ENCODE data around the gene DAZAP1. TPM values are rescaled to one million over a fixed set of nuclear protein-coding genes. Genes with fewer than 3 reads are reported as not detected.

The DAZAP1 gene
- total RNA-seq, 2 donors from 2014 or later = 32.6 to 47.5 TPM

DNA sequence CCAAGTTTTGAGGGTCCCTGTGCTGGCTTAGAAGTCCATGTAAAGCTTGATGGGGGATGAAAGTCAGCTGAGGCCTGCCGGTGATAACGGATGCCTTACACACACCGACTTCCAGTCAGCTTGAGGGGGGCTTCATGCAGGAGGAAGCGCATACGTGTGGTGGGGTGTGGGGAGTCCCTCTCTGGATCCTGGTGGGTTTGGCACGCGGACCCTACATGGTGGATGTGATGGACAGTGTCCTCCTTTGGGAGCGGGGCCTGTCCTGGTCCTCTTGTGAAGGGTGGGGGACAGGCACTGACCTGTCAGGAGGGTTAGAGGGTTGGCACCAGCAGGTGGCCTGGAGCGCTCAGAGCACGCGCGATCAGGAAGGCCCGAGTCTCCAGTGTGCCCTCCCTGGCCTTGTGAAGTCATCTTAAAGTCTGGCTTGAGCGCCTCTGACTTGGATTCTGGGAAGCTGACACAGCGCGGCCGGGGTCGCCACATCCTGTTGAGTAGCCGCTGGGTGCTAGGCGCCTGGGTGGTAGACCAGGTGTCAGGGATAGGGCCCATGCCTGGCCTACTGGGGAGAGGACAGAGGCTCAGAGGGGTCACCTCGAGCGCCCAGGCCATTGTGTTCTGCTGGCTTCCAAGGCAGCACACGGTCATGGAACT lies 2.9 kb downstream of the DAZAP1 start:
- peak overlapping the region in 1 of 2 donors; percentile 100 for H3K4me3 ChIP-seq
- H3K9me3 ChIP-seq = no peaks in the 10 kb centered on the region
- TF ChIP-seq, protein P1, sequence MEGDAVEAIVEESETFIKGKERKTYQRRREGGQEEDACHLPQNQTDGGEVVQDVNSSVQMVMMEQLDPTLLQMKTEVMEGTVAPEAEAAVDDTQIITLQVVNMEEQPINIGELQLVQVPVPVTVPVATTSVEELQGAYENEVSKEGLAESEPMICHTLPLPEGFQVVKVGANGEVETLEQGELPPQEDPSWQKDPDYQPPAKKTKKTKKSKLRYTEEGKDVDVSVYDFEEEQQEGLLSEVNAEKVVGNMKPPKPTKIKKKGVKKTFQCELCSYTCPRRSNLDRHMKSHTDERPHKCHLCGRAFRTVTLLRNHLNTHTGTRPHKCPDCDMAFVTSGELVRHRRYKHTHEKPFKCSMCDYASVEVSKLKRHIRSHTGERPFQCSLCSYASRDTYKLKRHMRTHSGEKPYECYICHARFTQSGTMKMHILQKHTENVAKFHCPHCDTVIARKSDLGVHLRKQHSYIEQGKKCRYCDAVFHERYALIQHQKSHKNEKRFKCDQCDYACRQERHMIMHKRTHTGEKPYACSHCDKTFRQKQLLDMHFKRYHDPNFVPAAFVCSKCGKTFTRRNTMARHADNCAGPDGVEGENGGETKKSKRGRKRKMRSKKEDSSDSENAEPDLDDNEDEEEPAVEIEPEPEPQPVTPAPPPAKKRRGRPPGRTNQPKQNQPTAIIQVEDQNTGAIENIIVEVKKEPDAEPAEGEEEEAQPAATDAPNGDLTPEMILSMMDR (IDR thresholded peaks at IDR 0.05) = no peak
- H3K4me1 ChIP-seq = peaks cover 0 to 71% of the 10 kb centered on the region in 2 donors
- peaks cover 5% of the 10 kb centered on the region for H3K36me3 ChIP-seq
- no peak for DNase-seq (ENCODE audit: low spot score)
- H3K27ac ChIP-seq = peak overlapping the region; percentile 79 to 98
- no peaks in the 10 kb centered on the region for H3K27me3 ChIP-seq

DNA sequence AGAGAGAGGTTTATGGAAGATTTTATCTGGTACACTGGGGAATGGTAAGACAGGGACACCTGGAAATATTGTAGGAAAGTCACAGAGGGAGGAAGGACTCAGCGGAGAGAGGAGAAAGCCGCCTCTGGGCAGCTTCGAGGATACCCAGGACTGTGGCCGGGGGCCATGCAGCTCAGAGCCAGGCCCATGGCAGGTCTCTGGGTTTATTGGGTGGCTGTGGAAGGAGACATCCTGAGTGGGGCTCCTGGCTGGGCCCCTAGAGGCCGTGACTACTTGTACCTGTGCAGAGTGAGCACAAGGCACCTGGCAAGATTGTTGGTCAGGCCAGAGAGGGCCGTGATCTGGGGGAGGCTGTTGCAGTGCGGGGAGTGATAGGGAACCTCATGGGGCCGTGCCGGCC lies 3.4 kb downstream of the DAZAP1 start:
- no peaks in the 10 kb centered on the region for H3K27me3 ChIP-seq
- H3K27ac ChIP-seq = peak overlapping the region; percentile 79 to 98
- H3K36me3 ChIP-seq = peaks cover 5% of the 10 kb centered on the region
- no peak overlapping the region for H3K4me3 ChIP-seq
- TF ChIP-seq, protein P1 (IDR thresholded peaks at IDR 0.05) = no peak
- no peaks in the 10 kb centered on the region for H3K9me3 ChIP-seq
- no peak for DNase-seq (ENCODE audit: low spot score)
- peaks cover 0 to 76% of the 10 kb centered on the region in 2 donors for H3K4me1 ChIP-seq

DNA sequence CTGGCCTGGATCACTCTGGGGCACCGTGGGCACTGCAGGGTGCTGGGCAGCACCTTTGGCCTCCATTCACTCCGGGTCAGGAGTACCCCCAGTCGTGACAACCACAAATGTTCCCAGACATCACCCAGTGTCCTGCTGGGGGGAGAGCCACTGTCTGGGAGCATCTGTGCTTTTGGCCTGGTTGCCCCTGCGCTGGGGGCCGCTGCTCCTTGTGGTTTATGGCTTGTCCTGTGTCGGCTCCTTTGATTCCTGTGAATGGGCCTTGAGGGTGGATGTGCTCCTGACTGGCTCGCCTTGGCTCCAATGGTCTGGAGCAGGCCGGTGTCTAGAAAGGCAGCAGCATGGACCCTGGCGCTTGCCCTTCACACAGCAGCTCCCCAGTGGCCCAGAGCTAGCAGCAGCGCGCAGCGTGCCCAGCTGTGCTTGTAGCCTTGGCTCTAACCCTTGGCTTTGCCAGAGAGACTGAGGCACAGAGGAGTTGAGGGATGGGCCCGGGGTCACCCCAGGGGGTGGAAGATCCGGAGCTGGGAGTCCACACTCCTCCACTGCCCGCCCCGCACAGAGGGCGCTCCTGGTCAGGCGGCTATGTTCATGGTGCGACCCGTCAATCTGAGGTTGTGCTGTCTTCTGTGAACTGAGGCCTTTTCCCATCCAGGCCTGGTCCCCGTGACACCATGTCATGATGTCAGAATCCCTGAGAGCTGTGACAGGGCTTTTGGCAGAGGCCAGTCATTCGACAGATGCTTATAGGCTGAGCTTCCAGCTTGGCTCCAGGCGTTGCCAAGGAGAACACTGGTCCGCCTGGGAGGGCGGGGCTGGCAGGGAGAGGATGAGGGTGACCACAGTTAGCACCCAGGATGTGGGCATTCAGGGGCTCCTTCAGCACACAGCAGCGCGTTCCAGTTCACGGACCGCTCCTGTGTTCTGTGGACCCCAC lies 4.1 kb downstream of the DAZAP1 start:
- no peak overlapping the region for H3K4me3 ChIP-seq
- H3K4me1 ChIP-seq = peaks cover 0 to 82% of the 10 kb centered on the region in 2 donors
- no peaks in the 10 kb centered on the region for H3K27me3 ChIP-seq
- DNase-seq (ENCODE audit: low spot score) = peak; percentile 87
- peak overlapping the region; percentile 79 to 98 for H3K27ac ChIP-seq
- TF ChIP-seq, protein P1 (IDR thresholded peaks at IDR 0.05) = no peak
- peaks cover 5% of the 10 kb centered on the region for H3K36me3 ChIP-seq
- no peaks in the 10 kb centered on the region for H3K9me3 ChIP-seq

DNA sequence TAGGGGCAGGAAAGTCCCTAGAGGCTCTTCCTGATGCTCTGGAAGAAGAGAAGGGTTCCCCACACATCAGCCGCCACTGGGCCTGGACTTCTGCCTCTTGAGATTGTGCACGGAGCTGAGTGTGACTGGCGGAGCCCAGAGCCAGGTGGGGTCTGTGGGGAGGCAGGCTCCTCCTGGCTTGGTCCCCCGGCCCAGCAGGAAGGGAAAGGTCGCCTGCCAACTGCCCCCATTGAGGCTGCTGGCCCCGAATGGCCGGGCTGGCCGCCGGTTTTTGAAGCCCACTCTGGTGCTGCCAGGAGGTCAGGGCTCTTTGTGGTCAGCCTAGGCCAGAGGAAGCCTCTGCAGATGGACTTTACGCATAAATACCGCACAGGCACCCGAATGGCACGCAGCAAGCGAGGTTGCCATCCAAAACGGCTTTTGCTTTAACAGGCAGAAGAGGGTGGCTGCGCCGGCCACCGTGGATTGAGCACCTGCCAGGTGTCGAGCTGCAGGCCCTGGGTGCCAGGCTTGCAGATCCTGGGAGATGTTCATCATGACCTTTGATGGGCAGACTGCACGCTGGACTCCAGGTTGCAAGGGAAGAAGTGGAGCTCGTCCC lies 5.0 kb downstream of the DAZAP1 start:
- Histone ChIP-seq H3K27ac (peak overlapping the region; percentile 79 to 98), H3K36me3 (peaks cover 5% of the 10 kb centered on the region), H3K4me3 (no peak overlapping the region), H3K27me3 (no peaks in the 10 kb centered on the region), H3K4me1 (peaks cover 0 to 87% of the 10 kb centered on the region in 2 donors), H3K9me3 (no peaks in the 10 kb centered on the region)
- no peak for DNase-seq (ENCODE audit: low spot score)
- TF ChIP-seq, protein P1 (IDR thresholded peaks at IDR 0.05) = no peak

DNA sequence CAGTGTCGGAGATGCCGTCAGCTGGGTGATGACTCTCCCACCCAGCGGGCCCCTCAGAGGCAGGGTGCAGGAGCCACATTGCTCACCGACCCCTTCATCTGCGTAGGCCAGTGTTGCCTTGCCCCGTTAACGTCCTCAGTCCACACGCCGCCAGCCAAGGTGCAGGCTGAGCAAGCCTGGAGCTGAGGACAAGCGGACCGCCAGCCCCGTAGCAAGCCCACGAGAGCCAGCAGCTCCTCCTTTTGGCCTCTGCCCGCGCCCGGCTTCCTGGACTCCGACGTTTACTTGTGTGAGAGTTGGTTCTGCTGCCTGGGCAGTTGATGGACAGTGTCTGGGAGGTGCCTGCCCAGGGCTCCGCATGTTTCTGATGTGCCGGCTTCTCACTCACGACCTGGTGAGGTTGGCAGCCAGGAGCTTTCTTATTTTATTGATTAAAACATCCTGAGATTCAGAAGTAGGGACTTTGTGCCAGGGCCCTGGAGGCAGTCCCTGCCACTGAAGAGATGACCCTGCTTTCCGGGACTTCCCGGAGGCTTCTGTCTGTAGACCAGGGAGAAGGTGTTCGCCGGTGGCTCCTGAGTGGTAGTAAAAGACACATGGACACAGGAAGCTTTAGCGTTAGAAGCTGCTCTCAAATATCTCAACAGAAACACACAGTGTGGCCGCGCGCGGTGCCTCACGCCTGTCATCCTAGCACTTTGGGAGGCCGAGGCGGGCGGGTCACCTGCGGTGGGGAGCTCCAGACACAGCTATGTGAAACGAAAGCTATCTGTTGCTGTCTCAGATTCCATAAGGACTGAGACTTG lies 5.8 kb downstream of the DAZAP1 start:
- H3K36me3 ChIP-seq = peaks cover 5% of the 10 kb centered on the region
- no peak overlapping the region for H3K4me3 ChIP-seq
- no peak for DNase-seq (ENCODE audit: low spot score)
- H3K4me1 ChIP-seq = peaks cover 0 to 95% of the 10 kb centered on the region in 2 donors
- no peaks in the 10 kb centered on the region for H3K27me3 ChIP-seq
- H3K9me3 ChIP-seq = no peaks in the 10 kb centered on the region
- TF ChIP-seq, protein P1 (IDR thresholded peaks at IDR 0.05) = no peak
- H3K27ac ChIP-seq = peak overlapping the region; percentile 79 to 98
